HUES64 (cell line): ENCODE measurements around the gene MACROD2.

Experiments used
- H3K27ac ChIP-seq: 2 replicates; pipeline ENCODE4 v1.7.0; 2013; ENCODE audit warnings: low read depth, low read length, inconsistent platforms
- H3K27me3 ChIP-seq: 2 replicates; pipeline ENCODE4 v1.6.1; 2013; ENCODE audit warnings: mild to moderate bottlenecking, low read length; ENCODE audit not compliant: insufficient read depth
- H3K36me3 ChIP-seq: 2 replicates; pipeline ENCODE4 v1.6.1; 2013; ENCODE audit warnings: mild to moderate bottlenecking, low read length; ENCODE audit not compliant: insufficient read depth
- H3K4me1 ChIP-seq: 2 replicates; pipeline ENCODE4 v1.6.1; 2013; ENCODE audit warnings: mild to moderate bottlenecking, low read length, moderate library complexity; ENCODE audit not compliant: insufficient read depth
- H3K4me3 ChIP-seq: 2 replicates; pipeline ENCODE4 v1.5.1; 2013; ENCODE audit warnings: mild to moderate bottlenecking, low read length, moderate library complexity
- H3K9ac ChIP-seq: 2 replicates; pipeline ENCODE4 v1.6.1; 2013; ENCODE audit warnings: mild to moderate bottlenecking, low read depth, low read length
- H3K9me3 ChIP-seq: 2 replicates; pipeline ENCODE4 v1.6.1; 2013; ENCODE audit warnings: low read depth, low read length; ENCODE audit not compliant: insufficient read depth
- WGBS: fragments of 150-250, 120-280 bp; methylation state at CpG from one replicate; pipeline ENCODE4 v1.1.7; 2013; ENCODE audit warnings: missing lambda C conversion rate; 5-methylcytosine and 5-hydroxymethylcytosine counted together

MACROD2 gene

DNA sequence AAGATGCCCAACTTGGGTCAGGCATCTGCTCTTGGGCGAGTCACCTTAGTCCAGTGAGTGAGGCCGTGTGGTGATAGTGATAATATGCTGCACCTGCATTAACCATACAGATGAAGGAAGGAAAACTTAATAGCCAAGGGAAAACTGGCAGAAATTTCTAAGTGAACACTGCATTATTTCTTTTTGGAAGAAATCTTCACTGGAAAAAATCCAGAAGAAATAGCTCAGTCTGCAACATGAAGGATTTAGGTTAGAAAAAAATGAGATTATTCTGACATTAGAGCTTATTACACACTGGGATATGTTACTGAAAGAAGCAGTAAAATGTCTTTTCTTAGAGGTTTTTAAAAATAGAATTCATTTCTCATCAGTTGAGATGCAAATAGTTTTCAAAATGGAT lies 1630.7 kb downstream of the MACROD2 start:
- Histone ChIP-seq H3K4me1 (peaks cover 15% of the 10 kb centered on the region; the same call in 1 of the 2 replicates), H3K9me3 (no peaks in the 10 kb centered on the region), H3K4me3 (no peak overlapping the region), H3K9ac (no peak overlapping the region), H3K36me3 (no peaks in the 10 kb centered on the region), H3K27me3 (no peaks in the 10 kb centered on the region), H3K27ac (no peak overlapping the region)
- WGBS = 86% methylated on average over 2 of the region's 2 CpGs

GRCh38 chr20:15627089-15627488 lies 1631.8 kb downstream of the MACROD2 start:
- Histone ChIP-seq H3K9ac (no peak overlapping the region), H3K4me1 (peaks cover 15% of the 10 kb centered on the region; the same call in 1 of the 2 replicates), H3K36me3 (no peaks in the 10 kb centered on the region), H3K27me3 (no peaks in the 10 kb centered on the region), H3K27ac (peak overlapping the region; percentile 73; the same call in 1 of the 2 replicates), H3K4me3 (no peak overlapping the region; the same call in 1 of the 2 replicates), H3K9me3 (no peaks in the 10 kb centered on the region)
- WGBS = 84% methylated on average over 3 of the region's 3 CpGs

DNA sequence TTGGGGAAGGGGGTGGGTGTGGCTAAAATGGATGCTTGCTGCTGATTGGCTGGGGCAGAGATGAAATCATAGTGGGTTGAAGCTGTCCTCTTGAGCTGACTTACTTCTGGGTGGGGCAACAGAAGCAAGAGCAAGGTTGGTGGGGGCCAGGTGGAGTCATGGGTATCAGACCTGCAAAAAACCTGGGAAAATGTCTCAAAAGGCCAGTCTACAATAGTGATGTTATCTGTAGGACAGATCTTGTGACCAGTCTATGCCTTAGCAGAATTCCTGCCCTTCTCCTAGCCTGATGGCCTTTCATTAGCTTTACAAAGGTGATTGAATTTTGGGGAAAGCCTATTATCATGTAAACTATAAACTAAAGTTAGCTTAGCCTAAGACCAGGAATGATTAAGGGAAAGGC lies 1632.2 kb downstream of the MACROD2 start:
- Histone ChIP-seq H3K27me3 (no peaks in the 10 kb centered on the region), H3K4me1 (peaks cover 18% of the 10 kb centered on the region; the same call in 1 of the 2 replicates), H3K9me3 (no peaks in the 10 kb centered on the region), H3K4me3 (peak overlapping the region; percentile 13; the same call in 1 of the 2 replicates), H3K36me3 (no peaks in the 10 kb centered on the region), H3K9ac (no peak overlapping the region), H3K27ac (peak overlapping the region; percentile 73; the same call in 1 of the 2 replicates)

- no peaks in the 10 kb centered on the region for H3K36me3 ChIP-seq
- H3K9ac ChIP-seq = no peak overlapping the region
- no peak overlapping the region for H3K27ac ChIP-seq
- WGBS = 97% methylated on average over 3 of the region's 4 CpGs
- H3K4me3 ChIP-seq = no peak overlapping the region
- peaks cover 18% of the 10 kb centered on the region; the same call in 1 of the 2 replicates for H3K4me1 ChIP-seq
- H3K9me3 ChIP-seq = no peaks in the 10 kb centered on the region
- H3K27me3 ChIP-seq = no peaks in the 10 kb centered on the region
These were observed 1633.6 kb downstream of the MACROD2 start for GRCh38 chr20:15628851-15629353.

DNA sequence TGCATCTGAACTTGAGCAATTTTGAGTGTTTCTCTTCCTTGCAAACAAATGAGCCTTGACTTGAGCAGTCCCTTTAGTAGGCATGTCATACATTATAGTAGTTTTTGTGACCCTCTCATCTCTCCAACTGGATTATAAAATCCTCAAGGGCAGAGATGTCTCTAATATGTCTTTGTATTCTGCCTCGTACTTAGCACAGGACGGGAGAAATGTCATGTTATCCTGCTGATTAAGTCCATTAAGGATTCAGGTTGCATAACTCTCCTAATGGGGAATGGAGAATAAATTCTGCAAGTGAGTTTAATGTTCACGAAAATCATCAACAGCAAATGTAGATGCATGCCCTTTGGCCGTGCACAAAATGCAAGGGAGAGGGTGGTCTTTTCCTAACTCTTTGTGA lies 1635.0 kb downstream of the MACROD2 start:
- H3K27me3 ChIP-seq = no peaks in the 10 kb centered on the region
- H3K4me3 ChIP-seq = no peak overlapping the region
- WGBS = 83% methylated on average over 4 of the region's 4 CpGs
- H3K4me1 ChIP-seq = peaks cover 18% of the 10 kb centered on the region; the same call in 1 of the 2 replicates
- 0 out of 2 replicates have a peak, but pooled peaks cover 6% of the 10 kb centered on the region for H3K9me3 ChIP-seq
- no peak overlapping the region for H3K9ac ChIP-seq
- H3K27ac ChIP-seq = no peak overlapping the region
- H3K36me3 ChIP-seq = no peaks in the 10 kb centered on the region

- H3K9me3 ChIP-seq = 0 out of 2 replicates have a peak, but pooled peaks cover 6% of the 10 kb centered on the region
- H3K27me3 ChIP-seq = no peaks in the 10 kb centered on the region
- no peak overlapping the region for H3K9ac ChIP-seq
- H3K36me3 ChIP-seq = no peaks in the 10 kb centered on the region
- 93% methylated on average over 3 of the region's 3 CpGs for WGBS
- peaks cover 28% of the 10 kb centered on the region for H3K4me1 ChIP-seq
- H3K4me3 ChIP-seq = no peak overlapping the region
- H3K27ac ChIP-seq = no peak overlapping the region
These were observed 1637.4 kb downstream of the MACROD2 start for GRCh38 chr20:15632680-15633079.

GRCh38 chr20:15634102-15634501 lies 1638.8 kb downstream of the MACROD2 start:
- no peaks in the 10 kb centered on the region for H3K27me3 ChIP-seq
- peaks cover 32% of the 10 kb centered on the region for H3K4me1 ChIP-seq
- H3K27ac ChIP-seq = no peak overlapping the region
- H3K4me3 ChIP-seq = no peak overlapping the region
- WGBS = 95% methylated on average over 2 of the region's 2 CpGs
- H3K9me3 ChIP-seq = 0 out of 2 replicates have a peak, but pooled peaks cover 6% of the 10 kb centered on the region
- H3K36me3 ChIP-seq = no peaks in the 10 kb centered on the region
- no peak overlapping the region for H3K9ac ChIP-seq

DNA sequence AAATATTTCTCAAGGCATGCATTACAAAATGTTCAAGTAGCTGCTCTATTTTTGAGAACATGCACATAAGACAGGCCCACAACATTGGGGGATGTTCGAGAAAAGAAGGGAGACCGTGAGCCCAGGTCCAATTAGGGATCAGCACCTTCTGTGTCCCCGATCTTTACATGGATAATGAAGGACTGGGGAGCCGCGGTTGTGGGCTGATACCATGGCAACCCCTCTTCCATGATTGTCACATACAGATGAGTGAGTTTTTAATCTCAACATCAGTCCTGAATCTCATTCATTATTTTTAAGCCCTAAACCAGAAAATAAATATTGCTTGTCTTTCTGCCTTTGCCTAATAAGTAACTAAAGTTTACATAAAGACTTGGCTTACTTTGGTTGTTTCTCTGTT lies 1642.2 kb downstream of the MACROD2 start:
- Histone ChIP-seq H3K9me3 (0 out of 2 replicates have a peak, but pooled peaks cover 6% of the 10 kb centered on the region), H3K9ac (no peak overlapping the region), H3K36me3 (no peaks in the 10 kb centered on the region), H3K4me1 (peaks cover 29% of the 10 kb centered on the region), H3K27ac (peak overlapping the region; percentile 54; the same call in 1 of the 2 replicates), H3K4me3 (no peak overlapping the region), H3K27me3 (no peaks in the 10 kb centered on the region)
- 96% methylated on average over 5 of the region's 5 CpGs for WGBS

- Histone ChIP-seq H3K4me1 (peaks cover 29% of the 10 kb centered on the region), H3K9ac (no peak overlapping the region), H3K4me3 (no peak overlapping the region), H3K27me3 (no peaks in the 10 kb centered on the region), H3K27ac (peak overlapping the region; percentile 54; the same call in 1 of the 2 replicates), H3K9me3 (0 out of 2 replicates have a peak, but pooled peaks cover 6% of the 10 kb centered on the region), H3K36me3 (no peaks in the 10 kb centered on the region)
- 69% methylated on average over 4 of the region's 5 CpGs for WGBS
These were observed 1642.8 kb downstream of the MACROD2 start for GRCh38 chr20:15637950-15638754.

- Histone ChIP-seq H3K4me3 (no peak overlapping the region), H3K36me3 (no peaks in the 10 kb centered on the region), H3K27ac (no peak overlapping the region; the same call in 1 of the 2 replicates), H3K4me1 (peaks cover 29% of the 10 kb centered on the region), H3K27me3 (no peaks in the 10 kb centered on the region), H3K9ac (no peak overlapping the region), H3K9me3 (0 out of 2 replicates have a peak, but pooled peaks cover 6% of the 10 kb centered on the region)
- WGBS = 88% methylated on average over 5 of the region's 5 CpGs
These were observed 1643.5 kb downstream of the MACROD2 start for GRCh38 chr20:15638816-15639215.

DNA sequence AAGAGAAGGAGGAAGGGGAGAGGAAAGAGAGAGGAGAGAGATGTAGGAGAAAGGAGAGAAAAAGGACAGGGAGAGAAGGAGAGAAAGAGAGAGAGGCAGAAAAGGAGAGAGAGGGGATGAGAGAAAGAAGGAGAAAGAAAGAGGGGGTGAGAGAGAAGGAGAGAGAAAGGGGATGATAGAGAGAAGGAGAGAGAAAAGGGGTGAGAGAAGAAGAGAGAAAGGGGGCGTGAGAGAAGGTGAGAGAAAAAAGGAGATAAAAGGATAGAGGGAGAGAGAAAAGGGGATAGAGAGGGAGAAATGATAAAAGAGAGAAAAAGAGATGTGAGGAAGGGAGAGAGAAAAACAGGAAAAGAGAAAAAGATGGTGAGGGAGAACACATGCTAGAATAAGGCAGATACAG lies 1644.5 kb downstream of the MACROD2 start:
- Histone ChIP-seq H3K36me3 (no peaks in the 10 kb centered on the region), H3K9me3 (no peaks in the 10 kb centered on the region), H3K9ac (no peak overlapping the region), H3K4me3 (no peak overlapping the region), H3K27ac (no peak overlapping the region), H3K4me1 (peaks cover 29% of the 10 kb centered on the region), H3K27me3 (no peaks in the 10 kb centered on the region)
- WGBS = 87% methylated on average over 1 of the region's 1 CpG
